ENCODE measurements around the gene CRELD1.

CRELD1 gene

GRCh38 chr3:9942164-9942563 lies 8.5 kb downstream of the CRELD1 start:
- Histone ChIP-seq H3K27ac (no peak overlapping the region), H3K4me2 (no peak overlapping the region), H4K20me1 (ENCODE audit: insufficient read depth) (no peaks in the 10 kb centered on the region), H3K9ac (no peak overlapping the region), H2AFZ (ENCODE audit: low read depth) (no peak overlapping the region), H3K4me1 (ENCODE audit: low read depth, poor library complexity, severe bottlenecking) (no peaks in the 10 kb centered on the region), H3K79me2 (ENCODE audit: insufficient read depth, low read depth) (no peaks in the 10 kb centered on the region), H3K4me3 (IDR thresholded peaks at IDR 0.05; ENCODE audit: insufficient read depth, low read depth, low read length) (no peak overlapping the region), H3K27me3 (ENCODE audit: insufficient read depth, low read depth) (no peaks in the 10 kb centered on the region), H3K36me3 (ENCODE audit: insufficient read depth) (no peaks in the 10 kb centered on the region)
- no peak for TF ChIP-seq CTCF (conservative IDR thresholded peaks at IDR 0.05; ENCODE audit: low read depth, low read length)

- no peaks in the 10 kb centered on the region for H3K36me3 ChIP-seq (ENCODE audit: insufficient read depth)
- H3K27ac ChIP-seq, result no peak overlapping the region
These were observed 9.5 kb downstream of the CRELD1 start for GRCh38 chr3:9942934-9943690.

GRCh38 chr3:9944271-9944670 lies 10.6 kb downstream of the CRELD1 start:
- no peak overlapping the region for H3K4me2 ChIP-seq
- no peak for TF ChIP-seq CTCF (conservative IDR thresholded peaks at IDR 0.05; ENCODE audit: low read depth, low read length)
- H4K20me1 ChIP-seq (ENCODE audit: insufficient read depth), result no peaks in the 10 kb centered on the region
- H3K9ac ChIP-seq, result no peak overlapping the region
- H3K27me3 ChIP-seq (ENCODE audit: insufficient read depth, low read depth), result no peaks in the 10 kb centered on the region
- no peak overlapping the region for H3K4me3 ChIP-seq (IDR thresholded peaks at IDR 0.05; ENCODE audit: insufficient read depth, low read depth, low read length)
- H3K79me2 ChIP-seq (ENCODE audit: insufficient read depth, low read depth), result no peaks in the 10 kb centered on the region
- H3K36me3 ChIP-seq (ENCODE audit: insufficient read depth), result no peaks in the 10 kb centered on the region
- no peak overlapping the region for H2AFZ ChIP-seq (ENCODE audit: low read depth)
- H3K27ac ChIP-seq, result no peak overlapping the region
- H3K4me1 ChIP-seq (ENCODE audit: low read depth, poor library complexity, severe bottlenecking), result no peaks in the 10 kb centered on the region

More at GRCh38 chr3:9942934-9943690, 9.5 kb downstream of the CRELD1 start:
- Histone ChIP-seq H2AFZ (ENCODE audit: low read depth) (no peak overlapping the region), H3K4me2 (no peak overlapping the region), H3K79me2 (ENCODE audit: insufficient read depth, low read depth) (no peaks in the 10 kb centered on the region), H4K20me1 (ENCODE audit: insufficient read depth) (no peaks in the 10 kb centered on the region), H3K4me3 (IDR thresholded peaks at IDR 0.05; ENCODE audit: insufficient read depth, low read depth, low read length) (no peak overlapping the region), H3K27me3 (ENCODE audit: insufficient read depth, low read depth) (no peaks in the 10 kb centered on the region), H3K4me1 (ENCODE audit: low read depth, poor library complexity, severe bottlenecking) (no peaks in the 10 kb centered on the region), H3K9ac (no peak overlapping the region)
- no peak for TF ChIP-seq CTCF (conservative IDR thresholded peaks at IDR 0.05; ENCODE audit: low read depth, low read length)

GRCh38 chr3:9945358-9945757 lies 11.7 kb downstream of the CRELD1 start:
- Histone ChIP-seq H3K4me3 (IDR thresholded peaks at IDR 0.05; ENCODE audit: insufficient read depth, low read depth, low read length) (no peak overlapping the region), H3K4me2 (no peak overlapping the region), H3K9ac (no peak overlapping the region), H3K79me2 (ENCODE audit: insufficient read depth, low read depth) (no peaks in the 10 kb centered on the region), H3K36me3 (ENCODE audit: insufficient read depth) (no peaks in the 10 kb centered on the region), H3K4me1 (ENCODE audit: low read depth, poor library complexity, severe bottlenecking) (no peaks in the 10 kb centered on the region), H2AFZ (ENCODE audit: low read depth) (no peak overlapping the region), H3K27ac (no peak overlapping the region), H3K27me3 (ENCODE audit: insufficient read depth, low read depth) (no peaks in the 10 kb centered on the region), H4K20me1 (ENCODE audit: insufficient read depth) (no peaks in the 10 kb centered on the region)
- TF ChIP-seq CTCF (conservative IDR thresholded peaks at IDR 0.05; ENCODE audit: low read depth, low read length), result no peak
